HAP-1 (cell line): ENCODE measurements around the gene DOCK10.

Experiments
- DNase-seq, 2 experiments: peaks; one replicate each; pipeline ENCODE4 v3.0.0-alpha.2; 2016 to 2020; ENCODE audit warnings: low spot score in 2 of 2
- H3K27me3 ChIP-seq: fragments of 250-450 bp; sonication (Bioruptor Pico); 2 replicates; pipeline ENCODE4 v1.5.1; 2020; ENCODE audit warnings: low read depth, mild to moderate bottlenecking, moderate library complexity
- H3K36me3 ChIP-seq: fragments of 250-450 bp; sonication (Bioruptor Pico); replicated peaks from 2 replicates; pipeline ENCODE4 v1.5.1; 2020; ENCODE audit warnings: mild to moderate bottlenecking
- H3K4me1 ChIP-seq: fragments of 250-450 bp; sonication (Bioruptor Pico); 2 replicates; pipeline ENCODE4 v1.5.1; 2020; ENCODE audit warnings: mild to moderate bottlenecking
- H3K4me3 ChIP-seq: fragments of 250-450 bp; sonication (Bioruptor Pico); 2 replicates; pipeline ENCODE4 v1.5.1; 2020; ENCODE audit warnings: mild to moderate bottlenecking, moderate library complexity
- H3K9me3 ChIP-seq: fragments of 250-450 bp; sonication (Bioruptor Pico); 2 replicates; pipeline ENCODE4 v1.5.1; 2020; ENCODE audit warnings: mild to moderate bottlenecking, moderate library complexity
- in situ Hi-C: fragments of 300-500 bp; cut with MboI; formaldehyde crosslinking; loops from 3 replicates; pipeline ENCODE4 v1.14.3; 2020; ENCODE audit warnings: low sequenced_read_pairs, inconsistent platforms, mixed read lengths

DOCK10 gene

DNA sequence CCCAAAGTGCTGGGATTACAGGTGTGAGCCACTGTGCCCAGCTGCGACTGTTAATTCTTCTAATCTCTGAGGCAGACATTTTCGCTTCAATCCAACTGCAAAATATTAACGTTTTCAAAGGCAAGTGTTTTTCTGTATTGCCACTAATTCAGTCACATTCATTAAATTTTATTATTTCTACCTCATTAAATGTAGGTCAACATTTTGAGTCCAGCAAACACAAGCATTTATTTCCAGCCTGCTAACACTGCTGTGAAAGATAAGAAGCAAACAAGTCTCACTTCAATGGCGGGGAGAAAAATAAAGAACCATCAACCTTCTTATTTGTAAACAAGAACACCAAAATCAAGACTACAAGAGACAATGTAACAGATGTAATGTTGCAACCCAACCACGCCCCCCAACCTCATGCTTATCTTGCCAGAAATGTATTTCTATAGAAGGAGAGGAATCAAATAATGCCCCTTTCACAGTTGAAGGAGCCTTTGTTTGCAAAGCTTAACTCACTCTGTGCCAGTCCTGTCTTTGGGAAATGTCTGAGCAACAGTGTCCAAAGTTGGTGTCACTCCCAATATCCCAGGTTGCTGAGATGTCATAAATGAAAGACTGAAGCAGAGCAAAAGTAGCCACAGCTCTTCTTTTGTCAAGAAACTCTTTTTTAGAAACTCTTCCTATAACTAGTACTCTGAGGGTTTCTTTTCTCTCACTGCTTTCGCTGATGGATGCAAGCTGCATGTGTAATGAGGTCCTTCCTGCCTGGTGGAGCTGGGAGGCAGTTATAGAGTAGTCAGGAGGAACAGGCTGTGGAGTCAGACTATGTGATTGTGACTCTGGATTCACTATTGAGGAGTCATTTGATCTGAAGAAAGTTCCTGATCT is 8.6 kb downstream of the DOCK10 start:
- Histone ChIP-seq H3K4me3 (no peak overlapping the region), H3K4me1 (no peaks in the 10 kb centered on the region), H3K9me3 (no peaks in the 10 kb centered on the region), H3K27me3 (no peaks in the 10 kb centered on the region; the same call in 1 of the 2 replicates), H3K36me3 (no peaks in the 10 kb centered on the region)
- no peak for DNase-seq
- in situ Hi-C loops: no loop called here

DNA sequence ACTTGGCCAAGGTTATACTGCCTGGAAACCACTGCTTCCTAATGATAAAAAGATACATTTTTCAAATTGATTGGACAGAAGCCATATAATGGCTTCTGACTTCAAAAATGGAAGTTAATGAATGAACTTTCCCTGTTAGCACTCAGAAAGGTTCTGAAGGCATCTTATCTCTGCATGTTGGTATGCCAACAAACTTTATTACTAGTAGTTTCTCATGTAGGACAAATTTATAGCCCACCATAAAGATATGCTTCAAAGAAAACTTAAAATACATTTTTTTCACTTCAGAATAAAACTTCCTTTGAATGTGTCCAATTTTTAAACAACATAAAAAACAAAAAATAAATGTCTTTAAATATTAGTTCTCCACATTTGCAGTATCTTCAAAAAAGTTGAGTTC is 10.0 kb downstream of the DOCK10 start:
- no peaks in the 10 kb centered on the region for H3K36me3 ChIP-seq
- H3K4me1 ChIP-seq: no peaks in the 10 kb centered on the region
- no peak for DNase-seq
- no peak overlapping the region for H3K4me3 ChIP-seq
- in situ Hi-C loops: no loop called here
- no peaks in the 10 kb centered on the region; the same call in 1 of the 2 replicates for H3K27me3 ChIP-seq
- no peaks in the 10 kb centered on the region for H3K9me3 ChIP-seq

DNA sequence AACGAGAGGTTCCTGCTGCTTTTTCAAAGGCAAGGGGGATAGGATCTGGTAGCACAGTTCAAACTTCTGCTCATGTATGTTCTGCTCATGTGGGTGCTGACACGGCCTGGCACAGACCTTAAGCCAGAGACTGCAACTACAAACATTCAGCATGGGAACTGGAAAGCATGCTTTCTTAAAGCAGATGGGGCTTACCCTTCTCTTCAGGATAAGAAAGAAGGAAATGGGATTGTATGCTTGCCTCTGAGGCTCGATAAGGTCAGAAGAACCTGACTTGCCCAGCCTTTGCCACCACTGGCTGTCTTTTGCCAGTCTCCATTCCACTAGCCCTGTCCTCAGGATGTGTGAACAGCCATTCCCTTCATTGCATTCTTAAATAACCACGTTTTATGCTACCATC is 10.7 kb downstream of the DOCK10 start:
- H3K9me3 ChIP-seq: no peaks in the 10 kb centered on the region

GRCh38 chr2:225030893-225031292 is 11.4 kb downstream of the DOCK10 start:
- H3K9me3 ChIP-seq: no peaks in the 10 kb centered on the region
- no peaks in the 10 kb centered on the region for H3K4me1 ChIP-seq
- no peaks in the 10 kb centered on the region for H3K36me3 ChIP-seq
- H3K4me3 ChIP-seq: no peak overlapping the region
- in situ Hi-C loops: no loop called here
- H3K27me3 ChIP-seq: no peaks in the 10 kb centered on the region
- DNase-seq: no peak

More for the DNA sequence above, 10.7 kb downstream of the DOCK10 start:
- DNase-seq: no peak
- Histone ChIP-seq H3K4me1 (no peaks in the 10 kb centered on the region), H3K27me3 (no peaks in the 10 kb centered on the region; the same call in 1 of the 2 replicates), H3K36me3 (no peaks in the 10 kb centered on the region), H3K4me3 (no peak overlapping the region)
- in situ Hi-C loops: no loop called here

DNA sequence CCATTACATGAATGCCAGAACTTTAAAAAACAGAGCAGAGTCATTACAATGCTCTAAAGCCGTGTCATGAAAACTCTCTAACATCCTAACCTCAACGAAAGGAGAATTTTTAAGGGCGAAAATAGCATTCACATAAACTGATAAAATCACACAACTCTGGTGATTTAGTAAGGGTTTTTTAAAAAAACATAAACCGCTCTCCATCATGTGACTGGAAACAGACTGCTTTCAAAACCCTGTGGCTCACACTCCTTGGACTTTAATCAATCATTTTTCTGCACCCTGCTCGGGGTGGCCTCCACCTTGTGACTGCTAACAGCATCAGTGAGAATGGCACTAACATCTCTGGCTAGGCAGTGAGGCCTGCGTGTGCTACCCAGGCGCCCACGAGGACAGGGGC is 12.1 kb downstream of the DOCK10 start:
- no peak for DNase-seq
- Histone ChIP-seq H3K4me1 (no peaks in the 10 kb centered on the region), H3K27me3 (no peaks in the 10 kb centered on the region), H3K9me3 (no peaks in the 10 kb centered on the region), H3K4me3 (no peak overlapping the region), H3K36me3 (no peaks in the 10 kb centered on the region)
- in situ Hi-C loops: no loop called here

- in situ Hi-C loops: no loop called here
- Histone ChIP-seq H3K4me3 (no peak overlapping the region), H3K36me3 (no peaks in the 10 kb centered on the region), H3K4me1 (no peaks in the 10 kb centered on the region), H3K9me3 (no peaks in the 10 kb centered on the region), H3K27me3 (no peaks in the 10 kb centered on the region)
- DNase-seq: no peak
Observed at GRCh38 chr2:225028572-225028971, 13.7 kb downstream of the DOCK10 start.

DNA sequence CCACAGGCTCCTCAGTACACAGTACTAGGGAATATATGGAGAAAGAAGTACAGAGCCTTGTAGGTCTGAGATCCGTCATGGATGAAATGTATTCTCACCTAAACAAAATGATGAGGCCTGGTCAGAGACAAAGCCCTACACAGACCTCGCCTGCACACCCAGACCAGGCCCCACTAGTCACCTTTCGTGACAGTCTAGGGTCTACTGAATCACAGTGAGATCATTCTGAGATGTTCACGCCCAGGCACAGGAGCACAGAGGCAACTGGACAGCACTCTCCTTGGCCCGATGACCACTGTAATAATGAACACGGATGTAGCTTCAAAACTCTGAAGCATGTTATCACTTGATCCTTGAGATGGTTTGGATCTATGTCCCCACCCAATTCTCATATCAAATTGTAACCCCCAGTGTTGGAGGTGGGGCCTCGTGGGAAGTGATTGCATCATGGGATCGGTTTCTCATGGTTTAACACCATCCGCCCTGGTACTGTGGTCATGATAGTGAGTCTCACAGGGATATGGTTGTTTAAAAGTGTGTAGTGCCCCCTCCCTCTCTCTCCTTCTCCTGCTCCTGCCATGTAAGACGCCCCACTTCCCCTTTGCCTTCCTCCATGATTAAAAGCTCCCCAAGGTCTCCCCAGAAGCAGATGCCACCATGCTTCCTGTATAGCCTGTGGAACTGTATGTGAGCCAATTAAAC is 15.1 kb downstream of the DOCK10 start:
- no peaks in the 10 kb centered on the region for H3K9me3 ChIP-seq
- in situ Hi-C loops: no loop called here
- no peak for DNase-seq
- no peak overlapping the region for H3K4me3 ChIP-seq
- no peaks in the 10 kb centered on the region for H3K36me3 ChIP-seq
- no peaks in the 10 kb centered on the region for H3K27me3 ChIP-seq
- no peaks in the 10 kb centered on the region for H3K4me1 ChIP-seq

GRCh38 chr2:225025917-225026571 is 16.2 kb downstream of the DOCK10 start:
- DNase-seq: no peak
- H3K9me3 ChIP-seq: no peaks in the 10 kb centered on the region
- H3K27me3 ChIP-seq: no peaks in the 10 kb centered on the region
- no peak overlapping the region for H3K4me3 ChIP-seq
- no peaks in the 10 kb centered on the region for H3K4me1 ChIP-seq
- no peaks in the 10 kb centered on the region for H3K36me3 ChIP-seq
- in situ Hi-C loops: no loop called here

GRCh38 chr2:225022188-225022587 is 20.1 kb downstream of the DOCK10 start:
- Histone ChIP-seq H3K4me1 (no peaks in the 10 kb centered on the region), H3K36me3 (no peaks in the 10 kb centered on the region), H3K9me3 (no peaks in the 10 kb centered on the region), H3K4me3 (no peak overlapping the region), H3K27me3 (no peaks in the 10 kb centered on the region)
- DNase-seq: no peak
- in situ Hi-C loops: loop anchor here (25.0 kb wide), 1 partner anchor 660 kb away; no protein-coding TSS in a partner anchor

DNA sequence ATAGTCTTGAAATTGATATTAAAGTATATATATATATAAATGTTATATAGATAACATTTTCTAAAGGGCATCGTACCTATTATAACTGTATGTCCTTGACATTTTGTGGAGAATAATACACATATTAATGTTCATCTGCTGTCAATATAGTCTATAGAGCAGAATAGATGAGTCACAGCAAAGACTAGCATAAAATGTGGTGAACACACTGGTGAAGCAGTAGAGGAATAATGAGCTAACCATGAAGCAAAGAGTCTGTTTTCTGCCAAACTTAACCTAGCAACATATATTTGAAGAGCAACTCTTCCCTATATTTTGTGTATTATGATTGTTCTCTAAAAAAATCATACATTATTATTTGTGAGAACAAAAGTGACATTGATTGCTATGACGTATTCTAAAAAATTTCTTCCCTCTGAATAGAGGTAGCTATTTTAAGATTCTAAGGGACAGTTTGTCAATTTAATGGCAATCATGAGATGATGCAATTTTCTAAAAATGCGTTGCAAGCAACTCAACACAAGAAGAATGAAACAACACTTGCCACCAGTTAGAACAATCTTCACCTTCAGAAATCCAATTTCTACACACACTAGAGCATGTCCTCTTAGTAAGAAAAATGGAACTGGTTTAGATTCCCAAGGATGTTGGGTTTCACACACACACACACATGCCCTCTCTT is 22.0 kb downstream of the DOCK10 start:
- no peaks in the 10 kb centered on the region for H3K9me3 ChIP-seq
- no peak overlapping the region for H3K4me3 ChIP-seq
- H3K27me3 ChIP-seq: no peaks in the 10 kb centered on the region
- H3K36me3 ChIP-seq: no peaks in the 10 kb centered on the region
- no peak for DNase-seq
- H3K4me1 ChIP-seq: no peaks in the 10 kb centered on the region
- in situ Hi-C loops: loop anchor here (25.0 kb wide), 1 partner anchor 658 kb away; no protein-coding TSS in a partner anchor

DNA sequence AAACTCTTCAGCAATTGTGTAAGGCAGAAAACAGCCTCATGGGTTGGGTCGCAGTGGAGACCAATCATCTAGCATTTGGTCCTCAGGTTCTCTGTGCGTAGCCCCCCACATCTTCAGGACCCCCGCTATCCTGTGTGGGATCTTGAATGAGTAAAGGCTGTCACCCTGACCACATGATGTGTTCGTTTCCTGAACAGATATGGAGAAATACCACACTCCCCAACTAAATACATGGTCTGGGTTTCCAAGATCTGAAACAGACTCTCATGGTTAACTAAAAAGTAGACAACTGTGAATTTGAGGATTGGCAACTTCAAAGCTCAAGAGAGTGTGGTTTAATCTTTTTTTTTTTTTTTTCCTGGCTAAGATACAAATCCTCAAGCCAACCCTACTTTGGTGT is 23.2 kb downstream of the DOCK10 start:
- Histone ChIP-seq H3K9me3 (no peaks in the 10 kb centered on the region), H3K4me3 (no peak overlapping the region), H3K4me1 (no peaks in the 10 kb centered on the region), H3K36me3 (no peaks in the 10 kb centered on the region), H3K27me3 (no peaks in the 10 kb centered on the region)
- no peak for DNase-seq
- in situ Hi-C loops: loop anchor here (25.0 kb wide), 1 partner anchor 657 kb away; no protein-coding TSS in a partner anchor

DNA sequence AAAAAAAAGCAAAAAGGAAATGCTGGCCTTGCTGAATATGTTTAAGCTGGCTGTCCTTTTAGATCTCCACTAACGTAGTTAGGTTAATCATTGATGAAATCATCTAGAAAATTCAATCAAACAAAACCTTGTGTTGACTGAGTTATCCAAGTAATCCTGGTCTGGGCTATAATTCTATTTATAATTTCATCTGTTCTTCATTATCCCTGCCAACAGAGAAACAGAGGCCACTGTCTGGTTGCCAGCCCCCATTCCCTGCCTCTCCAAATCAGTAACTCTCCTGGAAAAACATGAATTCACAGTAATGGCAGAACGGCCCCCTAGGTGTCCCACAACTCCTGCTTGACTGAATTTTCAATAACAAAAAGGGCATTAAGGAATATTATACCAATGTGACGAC is 24.6 kb downstream of the DOCK10 start:
- no peak for DNase-seq
- H3K9me3 ChIP-seq: no peaks in the 10 kb centered on the region
- no peaks in the 10 kb centered on the region for H3K36me3 ChIP-seq
- H3K27me3 ChIP-seq: 0 out of 2 replicates have a peak, but pooled peaks cover 1% of the 10 kb centered on the region
- H3K4me3 ChIP-seq: no peak overlapping the region
- in situ Hi-C loops: loop anchor here (25.0 kb wide), 1 partner anchor 655 kb away; no protein-coding TSS in a partner anchor
- H3K4me1 ChIP-seq: no peaks in the 10 kb centered on the region

DNA sequence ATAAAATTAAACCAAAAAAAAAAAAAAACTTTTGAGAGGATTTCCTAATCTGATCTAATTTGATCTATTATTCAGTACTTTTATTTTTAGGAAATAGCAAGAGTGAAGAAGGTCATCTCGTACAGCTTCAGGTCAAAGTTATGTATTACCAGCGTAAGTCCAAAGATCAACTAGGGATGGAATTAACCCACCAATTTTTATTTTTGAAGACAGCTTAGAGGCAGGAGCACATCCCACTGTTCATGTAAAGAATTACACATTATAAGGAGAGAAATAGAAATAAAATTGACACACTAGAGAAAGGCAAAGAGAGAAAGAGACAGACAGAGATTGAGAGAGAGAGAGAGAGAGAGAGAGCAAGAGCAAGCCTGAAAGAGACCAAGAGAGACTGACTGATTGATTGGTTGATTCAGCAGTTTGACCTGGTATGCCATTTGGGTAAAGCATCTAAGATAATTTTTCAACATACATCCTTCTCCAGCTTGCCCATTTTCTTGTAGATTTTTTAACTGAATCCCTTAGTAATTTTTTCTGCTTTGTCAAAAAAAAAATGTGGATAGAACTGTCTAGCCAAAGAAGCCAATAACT is 25.1 kb downstream of the DOCK10 start:
- no peak for DNase-seq
- no peaks in the 10 kb centered on the region for H3K4me1 ChIP-seq
- H3K36me3 ChIP-seq: no peaks in the 10 kb centered on the region
- H3K27me3 ChIP-seq: 0 out of 2 replicates have a peak, but pooled peaks cover 3% of the 10 kb centered on the region
- in situ Hi-C loops: loop anchor here (25.0 kb wide), 1 partner anchor 655 kb away; no protein-coding TSS in a partner anchor
- no peaks in the 10 kb centered on the region for H3K9me3 ChIP-seq
- H3K4me3 ChIP-seq: no peak overlapping the region
